ENCODE data around the gene KCNQ1. TPM values are rescaled to one million over a fixed set of nuclear protein-coding genes. Genes with fewer than 3 reads are reported as not detected.

The KCNQ1 gene
- total and polyA plus RNA-seq, 2 donors (not counting 1 experiment from before 2014, with no cell fraction given) = 21.5 to 28.8 TPM

DNA sequence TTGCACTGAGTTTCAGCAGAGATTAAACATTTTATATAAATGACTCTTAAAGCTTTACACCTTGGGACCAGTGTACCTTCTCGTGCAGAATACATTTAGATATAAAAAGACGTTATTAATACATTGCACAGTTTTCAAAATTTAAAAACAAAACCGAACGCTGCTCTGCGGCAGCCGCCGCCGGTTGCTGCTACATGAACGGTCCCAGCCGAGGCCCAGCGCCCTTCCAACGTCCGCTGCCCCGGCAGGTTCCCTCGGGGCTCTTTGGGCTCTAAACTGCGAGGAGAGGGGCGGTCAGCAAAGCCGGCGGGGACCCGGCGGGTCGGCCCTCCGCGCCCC is 438.8 kb downstream of the KCNQ1 start:
- no peaks in the 10 kb centered on the region for H3K36me3 ChIP-seq (replicated peaks in 1 of 2; ENCODE audit: control extremely low read depth in 1 of 2, control insufficient read depth in 1 of 2, extremely low read depth in 1 of 2, insufficient read depth in 2 of 2, low read length in 1 of 2)
- H3K79me2 ChIP-seq (ENCODE audit: control insufficient read depth, insufficient read depth, low read length) = no peaks in the 10 kb centered on the region
- H4K20me1 ChIP-seq (ENCODE audit: control insufficient read depth, insufficient read depth, low read length, poor library complexity, severe bottlenecking) = no peaks in the 10 kb centered on the region
- H3K9me3 ChIP-seq (ENCODE audit: control extremely low read depth in 1 of 3, control insufficient read depth in 2 of 3, insufficient read depth in 1 of 3, low read length in 2 of 3) = no peaks in the 10 kb centered on the region
- peak overlapping the region; percentile 35 for H3K9ac ChIP-seq (ENCODE audit: low read length)
- H2AFZ ChIP-seq (ENCODE audit: insufficient read depth, low read depth, low read length, poor library complexity, severe bottlenecking) = peak overlapping the region; percentile 71
- H3K4me2 ChIP-seq (replicated peaks; ENCODE audit: low read depth, low read length, poor library complexity, severe bottlenecking) = peak overlapping the region; percentile 97
- peaks cover 24% of the 10 kb centered on the region for H3K27me3 Mint-ChIP-seq
- intact Hi-C loops (cut with micrococcal nuclease) = no loop called here
- no peaks in the 10 kb centered on the region for H3K9me3 Mint-ChIP-seq (ENCODE audit: insufficient read depth)
- no peak overlapping the region for H3K27ac Mint-ChIP-seq
- H3K27me3 ChIP-seq (replicated peaks in 1 of 4; ENCODE audit: control extremely low read depth in 1 of 4, control insufficient read depth in 3 of 4, insufficient read depth in 4 of 4, low read length in 3 of 4) = peaks cover 0 to 36% (median 7%) of the 10 kb centered on the region in 4 experiments
- WGBS (ENCODE audit: insufficient coverage) = 9% methylated on average over 23 of the region's 24 CpGs
- POLR2A ChIA-PET = interaction anchor here (0.6 kb wide), 1 partner anchor 12 kb away, joined by 5 read pairs; no protein-coding TSS in a partner anchor
- ATAC-seq (ENCODE audit: low read depth) (no peak), DNase-seq (no peak)
- peak overlapping the region; percentile 54 for H3K4me3 Mint-ChIP-seq
- H3K4me3 ChIP-seq (ENCODE audit: control extremely low read depth in 1 of 5, extremely low read depth in 1 of 5, insufficient read depth in 1 of 5, low read depth in 2 of 5, low read length in 4 of 5) = peak overlapping the region in 3 of 5 experiments; percentile 24 to 50 (median 29)
- H3K4me1 Mint-ChIP-seq = peaks cover 16% of the 10 kb centered on the region
- TF ChIP-seq CTCF (IDR thresholded peaks at IDR 0.05) = no peak
- no peak for TF ChIP-seq EZH2 (IDR thresholded peaks at IDR 0.05; ENCODE audit: borderline replicate concordance, insufficient read depth, low read depth, low read length, poor library complexity, severe bottlenecking)
- H3K4me1 ChIP-seq (ENCODE audit: control insufficient read depth in 2 of 2, insufficient read depth in 2 of 2, low read length in 2 of 2) = peaks cover 9 to 20% of the 10 kb centered on the region in 2 donors
- H3K27ac ChIP-seq (ENCODE audit: low read length in 2 of 2) = no peak overlapping the region
- CTCF ChIA-PET = interaction anchor here (1.0 to 16.1 kb wide), 4 partner anchors 8 to 463 kb away, joined by 4 to 595 read pairs (median 5); no protein-coding TSS in a partner anchor

DNA sequence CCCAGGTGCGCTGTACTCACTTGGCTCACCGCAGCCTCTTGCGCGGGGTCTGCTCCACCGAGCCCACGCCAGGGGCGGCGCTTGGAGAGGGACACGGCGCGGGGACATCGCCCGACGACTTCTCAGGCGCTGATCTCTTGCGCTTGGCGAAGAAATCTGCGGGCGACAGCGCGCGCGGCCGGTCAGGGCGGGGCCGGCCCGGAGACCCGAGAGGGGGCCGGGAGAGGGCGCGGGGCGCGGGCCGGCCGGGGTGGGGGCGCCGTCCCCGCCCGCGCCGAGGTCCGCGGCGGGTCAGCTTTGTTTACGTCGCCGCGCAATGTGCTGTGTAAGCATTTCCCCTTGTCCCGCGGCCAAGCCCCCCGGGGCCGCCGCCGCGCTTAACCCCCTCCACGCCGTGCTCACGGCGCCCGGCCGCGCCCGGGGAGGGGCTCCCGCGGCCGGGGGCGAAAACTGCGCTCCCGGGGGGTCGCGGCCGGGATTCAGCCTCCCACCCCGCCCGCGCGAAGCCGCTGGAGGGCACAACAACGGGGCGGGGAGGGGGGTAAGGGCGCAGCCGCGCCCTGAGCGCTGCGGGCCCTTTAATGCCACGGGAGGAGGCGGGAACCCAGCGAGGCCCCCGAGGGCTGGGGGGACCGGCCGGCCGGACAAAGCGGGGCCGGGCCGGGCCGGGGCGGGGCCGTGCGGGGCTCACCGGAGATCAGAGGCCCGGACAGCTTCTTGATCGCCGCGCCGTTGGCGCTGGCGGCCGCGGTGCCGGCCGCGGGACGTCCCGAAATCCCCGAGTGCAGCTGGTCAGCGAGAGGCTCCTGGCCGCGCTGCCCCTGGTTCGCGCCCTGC is 439.4 kb downstream of the KCNQ1 start:
- Histone ChIP-seq H2AFZ (ENCODE audit: insufficient read depth, low read depth, low read length, poor library complexity, severe bottlenecking) (peak overlapping the region; percentile 71), H3K4me1 (ENCODE audit: control insufficient read depth in 2 of 2, insufficient read depth in 2 of 2, low read length in 2 of 2) (peaks cover 9 to 20% of the 10 kb centered on the region in 2 donors), H3K27ac (ENCODE audit: low read length in 2 of 2) (no peak overlapping the region), H3K9me3 (ENCODE audit: control extremely low read depth in 1 of 3, control insufficient read depth in 2 of 3, insufficient read depth in 1 of 3, low read length in 2 of 3) (no peaks in the 10 kb centered on the region), H3K4me2 (replicated peaks; ENCODE audit: low read depth, low read length, poor library complexity, severe bottlenecking) (peak overlapping the region; percentile 97), H4K20me1 (ENCODE audit: control insufficient read depth, insufficient read depth, low read length, poor library complexity, severe bottlenecking) (no peaks in the 10 kb centered on the region), H3K4me3 (ENCODE audit: control extremely low read depth in 1 of 5, extremely low read depth in 1 of 5, insufficient read depth in 1 of 5, low read depth in 2 of 5, low read length in 4 of 5) (peak overlapping the region in 4 of 5 experiments; percentile 15 to 61 (median 36)), H3K36me3 (replicated peaks in 1 of 2; ENCODE audit: control extremely low read depth in 1 of 2, control insufficient read depth in 1 of 2, extremely low read depth in 1 of 2, insufficient read depth in 2 of 2, low read length in 1 of 2) (no peaks in the 10 kb centered on the region), H3K9ac (ENCODE audit: low read length) (peak overlapping the region; percentile 55), H3K79me2 (ENCODE audit: control insufficient read depth, insufficient read depth, low read length) (no peaks in the 10 kb centered on the region), H3K27me3 (replicated peaks in 1 of 4; ENCODE audit: control extremely low read depth in 1 of 4, control insufficient read depth in 3 of 4, insufficient read depth in 4 of 4, low read length in 3 of 4) (peaks cover 0 to 34% (median 7%) of the 10 kb centered on the region in 4 experiments)
- H3K27ac Mint-ChIP-seq = no peak overlapping the region
- POLR2A ChIA-PET = interaction anchor here (0.6 kb wide), 1 partner anchor 12 kb away, joined by 5 read pairs; no protein-coding TSS in a partner anchor
- H3K4me1 Mint-ChIP-seq = peaks cover 16% of the 10 kb centered on the region
- H3K9me3 Mint-ChIP-seq (ENCODE audit: insufficient read depth) = no peaks in the 10 kb centered on the region
- H3K4me3 Mint-ChIP-seq = peak overlapping the region; percentile 54
- peaks cover 24% of the 10 kb centered on the region for H3K27me3 Mint-ChIP-seq
- CTCF ChIA-PET = interaction anchor here (1.0 to 16.1 kb wide), 4 partner anchors 8 to 464 kb away, joined by 4 to 595 read pairs (median 5); no protein-coding TSS in a partner anchor
- no peak for TF ChIP-seq EZH2 (IDR thresholded peaks at IDR 0.05; ENCODE audit: borderline replicate concordance, insufficient read depth, low read depth, low read length, poor library complexity, severe bottlenecking)
- TF ChIP-seq CTCF (IDR thresholded peaks at IDR 0.05) = no peak
- intact Hi-C loops (cut with micrococcal nuclease) = loop anchor here (2.0 kb wide), 1 partner anchor 539 kb away; no protein-coding TSS in a partner anchor
- DNase-seq (peak; percentile 53), ATAC-seq (ENCODE audit: low read depth) (no peak)
- 1% methylated on average over 119 of the region's 119 CpGs for WGBS (ENCODE audit: insufficient coverage)

Data from B cell (primary cell).